T follicular helper cell (primary cell): ENCODE data around the gene BTBD6.
"Not testable (repeated sequence)": the region's sequence is repeated elsewhere in the genome, so short reads cannot be mapped to it uniquely, and the experiment has no call there.

Experiments
- DNase-seq: peaks from one replicate; pipeline ENCODE4 v3.0.0-alpha.2; 2020; ENCODE audit warnings: low read depth

Gene BTBD6

GRCh38 chr14:105269405-105269804 lies 21.1 kb downstream of the BTBD6 start:
- DNase-seq = no peak

- DNase-seq = no peak
Observed at GRCh38 chr14:105271224-105271890, 23.0 kb downstream of the BTBD6 start.

- no peak for DNase-seq
Observed at GRCh38 chr14:105272623-105273022, 24.3 kb downstream of the BTBD6 start.

- no peak for DNase-seq
Observed at GRCh38 chr14:105273062-105273461, 24.7 kb downstream of the BTBD6 start.

- no peak for DNase-seq
Observed at GRCh38 chr14:105274637-105275036, 26.3 kb downstream of the BTBD6 start.

- DNase-seq = no peak
Observed at GRCh38 chr14:105275267-105275946, 27.1 kb downstream of the BTBD6 start.

GRCh38 chr14:105277448-105277847 lies 29.1 kb downstream of the BTBD6 start:
- DNase-seq = not testable (repeated sequence)

GRCh38 chr14:105279642-105280361 lies 31.5 kb downstream of the BTBD6 start:
- DNase-seq = no peak

- no peak for DNase-seq
Observed at GRCh38 chr14:105280525-105280924, 32.2 kb downstream of the BTBD6 start.

GRCh38 chr14:105281371-105282097 lies 33.2 kb downstream of the BTBD6 start:
- DNase-seq = no peak

- DNase-seq = no peak
Observed at GRCh38 chr14:105282098-105282725, 33.9 kb downstream of the BTBD6 start.

GRCh38 chr14:105283028-105283427 lies 34.7 kb downstream of the BTBD6 start:
- no peak for DNase-seq

- no peak for DNase-seq
Observed at GRCh38 chr14:105283899-105284298, 35.6 kb downstream of the BTBD6 start.

- no peak for DNase-seq
Observed at GRCh38 chr14:105285174-105285573, 36.8 kb downstream of the BTBD6 start.

- no peak for DNase-seq
Observed at GRCh38 chr14:105286759-105287144, 38.4 kb downstream of the BTBD6 start.

- no peak for DNase-seq
Observed at GRCh38 chr14:105287249-105288102, 39.1 kb downstream of the BTBD6 start.

- not testable (repeated sequence) for DNase-seq
Observed at GRCh38 chr14:105288936-105289335, 40.6 kb downstream of the BTBD6 start.

GRCh38 chr14:105290621-105291346 lies 42.5 kb downstream of the BTBD6 start:
- DNase-seq = no peak

GRCh38 chr14:105292826-105293711 lies 44.7 kb downstream of the BTBD6 start:
- DNase-seq = no peak
